Stimulated activated CD8-positive, alpha-beta memory T cell treated with anti-CD3 and anti-CD28 coated beads, Interleukin-15, amount 100 ng/mL, for 48 hours (primary cell): ENCODE results near the gene QSOX2.

ENCODE experiments used
- DNase-seq, 2 donors: peaks; one replicate each; pipeline ENCODE4 v3.0.0-alpha.2; 2020; ENCODE audit warnings: low read depth in 2 of 2

QSOX2 gene

DNA sequence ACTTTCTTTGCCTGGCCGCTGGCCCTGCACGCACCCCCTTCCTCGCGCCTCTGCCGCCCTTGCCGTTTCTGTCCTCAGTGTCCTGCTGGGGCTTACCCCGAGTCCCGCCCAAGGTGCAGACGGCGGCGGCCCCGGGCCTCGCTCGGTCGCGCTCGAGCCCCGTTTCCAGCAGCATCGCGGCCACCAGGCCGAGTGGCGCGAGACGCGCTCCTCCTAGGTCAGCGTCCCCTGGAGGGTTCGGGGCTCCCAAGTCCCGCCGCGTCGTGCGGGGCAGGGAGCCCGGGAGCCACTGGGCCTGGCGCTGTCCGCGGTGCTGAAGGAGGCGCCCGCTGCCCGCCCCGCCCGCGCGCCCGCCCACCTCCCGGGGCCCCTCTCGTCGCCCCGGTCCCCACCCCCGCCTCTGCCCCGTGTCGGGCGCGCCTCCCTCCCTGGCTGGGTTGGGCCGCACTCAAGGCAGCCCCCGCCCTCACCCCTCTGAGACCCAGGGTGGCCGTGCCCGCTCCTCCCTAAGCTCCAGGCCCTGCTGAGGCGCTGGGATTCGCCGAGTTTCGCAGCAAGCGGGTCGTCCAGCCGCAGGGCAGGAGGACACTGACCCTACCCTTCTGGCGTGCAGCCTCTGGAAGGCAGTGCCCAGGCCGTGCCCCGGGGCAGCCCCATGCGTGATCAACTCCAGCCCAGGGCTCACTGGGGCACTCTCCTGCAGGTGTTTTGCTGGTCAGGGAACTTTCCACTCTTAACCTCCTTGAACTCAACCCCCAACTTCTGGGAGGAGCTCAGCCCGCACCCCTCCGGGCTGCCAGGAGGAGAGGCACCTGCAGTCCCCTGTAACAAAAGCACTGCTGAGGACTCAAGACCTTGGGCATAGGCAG lies 40.5 kb downstream of the QSOX2 start, which contains the start of gene LHX3:
Gene LHX3, minus strand, starts transcription at position 291 of the 869 bp plus-strand sequence. Its CDS starts 116 bp downstream, at position 175.
- no peak for DNase-seq

DNA sequence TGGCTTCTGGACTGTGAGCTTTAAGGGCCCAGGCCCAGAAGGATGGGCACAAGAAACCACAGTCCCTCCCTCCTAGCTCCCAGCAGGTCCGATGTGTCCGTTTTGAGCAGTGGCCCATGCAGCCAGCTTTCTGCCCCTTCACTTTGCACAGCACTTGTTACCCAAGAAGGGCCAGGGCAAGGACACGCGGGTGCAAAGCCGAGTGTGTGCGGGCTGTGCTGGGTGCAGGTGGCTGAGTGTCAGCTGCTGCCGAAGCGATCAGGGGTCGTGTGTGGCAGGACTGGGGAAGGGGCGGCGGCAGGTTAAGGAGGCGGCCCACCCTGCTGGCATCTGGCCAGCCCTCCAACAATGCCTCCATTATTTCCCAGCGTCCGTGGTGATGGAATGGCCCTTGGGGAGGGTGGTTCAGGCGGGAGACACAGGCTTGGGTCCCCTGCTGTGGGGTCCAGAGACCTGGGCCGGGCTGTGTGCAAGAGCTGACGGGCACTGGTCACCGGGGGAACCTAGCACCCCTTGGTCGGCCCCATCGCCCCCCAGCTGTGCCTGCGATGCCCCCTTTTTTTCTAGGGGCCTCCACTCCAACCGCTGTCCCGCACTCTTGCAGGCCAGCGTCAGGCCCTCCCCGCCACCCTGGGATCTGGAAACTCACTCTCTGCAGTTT lies 41.3 kb downstream of the QSOX2 start:
- DNase-seq = no peak

DNA sequence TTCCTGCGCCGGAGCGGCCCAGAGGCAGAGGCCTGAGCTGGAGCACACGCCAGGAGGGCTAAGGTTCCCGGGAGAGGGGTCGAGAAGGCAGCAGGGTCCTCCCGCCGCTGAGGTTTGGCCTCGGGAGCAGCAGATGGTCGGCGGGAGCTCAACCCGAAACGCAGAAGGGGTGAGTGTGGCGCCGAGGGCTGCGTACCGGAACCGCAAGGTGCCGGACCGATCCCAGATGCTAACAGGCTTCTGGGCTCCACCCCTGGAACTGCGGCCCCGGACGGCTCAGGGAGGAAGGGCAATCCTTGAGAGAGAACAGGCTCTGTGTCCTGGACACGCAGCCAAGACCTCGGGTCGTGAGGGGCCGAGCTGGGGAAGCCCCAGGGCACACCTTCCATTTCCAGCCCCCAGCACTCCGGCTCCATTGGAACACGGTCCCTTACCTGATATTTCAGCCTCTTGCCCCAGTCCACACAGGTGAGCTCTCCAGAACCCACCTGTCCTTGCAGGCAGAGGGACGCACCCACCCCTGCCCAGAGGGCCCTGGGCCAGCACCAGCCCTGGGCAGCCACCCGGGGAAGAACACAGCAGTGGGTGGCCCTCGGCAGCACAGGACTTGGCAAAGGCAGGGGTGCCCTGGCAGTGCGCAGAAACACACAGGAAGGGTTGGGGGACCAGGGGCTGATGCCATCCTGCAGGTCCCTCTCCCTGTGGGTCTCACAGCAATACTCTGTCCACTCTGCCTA lies 42.0 kb downstream of the QSOX2 start:
- DNase-seq = no peak

DNA sequence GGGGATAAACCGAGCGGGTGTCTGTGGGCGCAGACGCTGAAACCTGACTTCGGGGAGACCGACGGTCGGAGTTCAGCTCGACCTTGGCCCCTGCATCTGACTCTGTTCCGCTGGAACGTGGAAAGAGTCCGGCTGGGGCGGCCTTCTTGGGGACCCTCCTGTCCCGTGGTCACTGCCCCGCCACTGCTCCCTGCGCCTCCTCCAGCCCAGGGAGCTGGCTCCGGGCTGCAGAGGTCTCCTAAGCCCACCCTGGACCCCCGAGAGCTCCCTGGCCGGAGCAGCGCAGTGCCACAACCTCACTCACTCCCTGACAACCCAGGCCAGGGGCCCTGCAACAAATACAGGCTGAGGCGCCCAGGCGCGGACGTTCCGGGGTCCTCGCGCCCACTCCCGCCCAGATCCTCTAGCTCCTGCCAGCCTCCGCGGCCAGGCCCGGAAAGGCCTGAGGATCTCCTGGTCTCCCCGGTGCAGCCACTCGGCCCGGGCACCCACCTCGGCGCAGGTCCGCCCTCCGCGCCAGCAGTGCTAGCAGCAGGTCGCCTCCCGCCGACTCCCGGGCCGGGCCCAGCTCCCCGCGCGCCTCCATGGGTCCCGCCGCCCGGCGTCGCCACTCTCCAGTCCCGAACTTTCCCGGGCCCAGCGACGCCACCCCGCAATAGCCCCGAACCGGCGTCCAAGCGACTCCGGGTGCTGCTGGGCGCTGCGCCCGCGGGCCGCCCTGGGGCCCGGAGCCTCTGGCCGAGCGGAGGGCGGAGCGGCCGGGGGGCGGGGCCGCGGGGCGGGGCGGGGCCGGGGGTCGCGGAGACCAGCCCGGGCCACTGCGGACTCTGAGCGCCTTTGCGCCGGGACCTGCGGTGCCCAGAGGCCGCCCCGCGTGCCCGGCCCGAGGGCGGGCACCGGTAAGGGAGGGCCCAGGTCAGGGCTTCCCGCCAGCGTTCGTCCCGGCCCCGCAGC lies 42.9 kb downstream of the QSOX2 start:
- no peak for DNase-seq

DNA sequence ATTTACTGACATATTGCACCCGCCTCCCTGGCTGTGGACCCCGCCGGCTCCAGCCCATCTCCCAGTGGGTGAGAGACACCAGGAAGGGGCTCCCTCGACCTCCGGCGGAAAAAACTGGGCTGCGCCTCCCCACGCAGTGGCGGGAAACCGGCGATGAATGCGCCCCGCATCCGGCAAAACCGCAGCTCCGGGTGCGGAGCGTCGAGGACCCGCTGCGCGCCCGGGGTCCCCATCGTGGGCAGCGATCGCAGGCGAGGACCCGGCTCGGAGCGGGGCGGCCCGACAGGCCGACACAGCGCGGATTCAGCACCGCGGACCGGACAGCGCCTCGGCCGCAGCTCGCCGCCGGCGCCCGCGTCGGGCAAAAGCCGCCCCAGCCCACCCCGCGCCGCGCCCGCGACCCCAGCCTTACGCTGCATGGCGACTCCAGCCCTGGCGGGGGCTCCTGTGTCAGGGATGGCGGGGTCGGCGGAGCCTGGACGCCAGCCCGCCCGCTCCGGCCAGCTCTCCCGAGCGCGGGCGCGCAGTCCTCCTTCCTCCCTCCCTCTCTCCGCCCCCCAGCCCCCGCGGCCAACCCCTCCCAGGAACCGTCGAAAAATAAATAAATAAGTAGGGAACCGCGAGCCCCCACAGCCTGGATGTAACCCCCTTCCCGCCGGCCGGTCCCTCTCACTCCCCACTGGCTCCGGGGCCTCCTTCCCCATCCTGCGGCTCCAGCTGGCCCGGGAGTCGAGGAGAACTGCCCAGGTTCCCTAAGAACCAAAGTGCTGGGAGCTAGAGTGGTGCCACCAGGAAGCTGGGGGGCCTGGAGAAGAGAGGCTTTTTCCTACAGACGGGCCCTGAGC lies 43.8 kb downstream of the QSOX2 start:
- DNase-seq = no peak

DNA sequence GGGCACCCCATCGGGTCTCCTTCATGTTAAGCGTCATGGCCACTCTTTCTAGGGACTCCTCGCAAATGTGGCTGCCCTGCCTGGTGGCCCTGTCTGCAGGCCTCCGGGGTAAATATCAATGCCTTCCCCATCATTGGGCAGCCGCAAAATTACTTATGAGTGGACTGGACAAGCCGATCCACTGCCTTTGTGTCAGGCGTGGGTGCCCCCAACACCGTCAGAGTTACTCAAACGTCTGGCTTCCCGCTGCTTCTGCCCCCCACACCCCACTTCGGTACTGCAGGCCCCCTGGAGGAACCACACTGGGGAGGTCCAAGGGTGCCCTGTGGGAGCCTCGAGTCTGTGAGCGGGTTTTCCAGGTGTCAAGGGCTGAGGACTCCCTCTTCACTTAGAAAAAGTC lies 44.4 kb downstream of the QSOX2 start:
- DNase-seq = no peak

DNA sequence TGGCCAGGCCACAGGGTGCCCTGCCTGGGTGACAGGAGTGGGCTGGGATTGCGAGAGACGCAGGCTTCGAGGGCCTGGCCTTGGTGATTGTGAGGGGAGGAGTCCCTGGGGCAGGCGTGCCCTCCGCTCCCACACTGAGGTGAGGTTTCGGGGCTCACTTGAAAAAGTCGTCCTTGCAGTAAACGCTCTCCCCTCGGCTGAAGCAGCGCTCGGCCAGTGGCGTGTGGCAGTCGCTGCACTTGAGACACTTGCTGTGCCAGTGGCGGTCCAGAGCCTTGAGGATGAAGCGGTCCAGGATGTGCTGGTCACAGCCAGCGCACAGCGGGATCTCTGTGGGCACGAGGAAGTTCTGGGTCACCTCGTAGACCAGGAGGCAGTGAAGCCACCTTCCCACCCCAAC lies 45.2 kb downstream of the QSOX2 start:
- DNase-seq = no peak

DNA sequence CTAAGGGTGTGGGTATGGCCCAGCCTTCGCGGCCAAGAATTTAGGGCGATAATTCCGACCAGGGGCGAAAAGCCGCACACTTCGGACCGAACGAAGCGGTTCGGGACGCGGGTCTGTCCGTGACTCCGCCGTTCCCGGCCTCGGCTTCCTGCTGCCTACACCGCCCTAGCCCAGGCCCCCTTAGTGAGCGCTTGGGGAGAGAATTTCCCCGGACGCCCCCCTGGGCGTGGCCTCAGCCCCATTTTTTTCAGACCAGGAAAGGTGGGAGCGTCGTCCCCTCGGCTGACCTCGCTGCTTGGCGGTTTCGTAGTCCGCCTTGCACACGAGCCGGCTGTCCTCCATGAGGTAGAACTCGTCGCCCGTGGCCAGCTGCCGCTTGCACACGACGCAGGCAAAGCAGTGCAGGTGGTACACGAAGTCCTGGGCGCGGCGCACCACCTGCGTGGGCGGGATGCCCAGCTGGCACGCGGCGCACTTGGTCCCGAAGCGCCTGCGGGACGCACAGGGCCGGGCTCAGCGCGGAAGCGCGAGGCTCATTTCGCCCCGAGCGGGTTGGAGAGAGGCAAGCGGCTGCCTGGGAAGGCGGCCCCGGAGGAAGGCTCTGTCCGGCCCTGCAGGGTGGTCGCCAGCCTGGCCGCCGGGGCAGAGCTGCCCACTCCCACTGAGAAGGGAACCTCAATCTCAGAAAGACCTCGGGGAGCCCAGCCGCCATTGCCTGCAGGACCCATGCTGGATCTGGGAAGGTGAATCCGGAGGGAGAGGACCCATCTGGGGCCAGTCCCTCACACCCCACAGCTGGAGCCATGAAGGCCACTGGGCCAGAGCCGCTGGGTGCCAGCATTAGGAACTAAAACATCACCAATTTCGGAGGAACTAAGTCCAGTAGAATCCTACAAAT lies 46.0 kb downstream of the QSOX2 start:
- DNase-seq = no peak

DNA sequence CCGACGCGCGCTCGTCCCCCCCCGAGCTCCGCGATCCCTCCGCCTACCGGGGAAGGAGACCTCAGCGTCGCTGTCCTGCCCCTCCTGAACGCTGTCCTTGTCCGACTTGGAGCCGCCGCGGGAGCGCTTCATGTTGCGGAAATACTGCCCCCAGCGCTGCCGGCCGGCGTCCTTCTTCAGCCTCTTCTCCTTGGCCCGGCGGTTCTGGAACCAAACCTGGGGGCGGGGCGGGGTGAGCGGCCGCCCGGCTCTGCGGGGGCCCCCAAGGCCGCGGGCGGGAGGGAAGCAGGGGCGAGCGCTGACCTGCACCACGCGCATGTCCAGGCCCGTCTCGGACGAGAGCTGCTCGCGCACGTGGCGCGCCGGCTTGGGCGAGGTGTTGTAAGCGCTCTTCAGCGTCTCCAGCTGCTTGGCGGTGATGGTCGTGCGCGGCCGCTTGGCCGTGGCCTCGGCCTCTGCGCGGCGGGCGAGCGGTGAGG lies 47.0 kb downstream of the QSOX2 start:
- DNase-seq = no peak

DNA sequence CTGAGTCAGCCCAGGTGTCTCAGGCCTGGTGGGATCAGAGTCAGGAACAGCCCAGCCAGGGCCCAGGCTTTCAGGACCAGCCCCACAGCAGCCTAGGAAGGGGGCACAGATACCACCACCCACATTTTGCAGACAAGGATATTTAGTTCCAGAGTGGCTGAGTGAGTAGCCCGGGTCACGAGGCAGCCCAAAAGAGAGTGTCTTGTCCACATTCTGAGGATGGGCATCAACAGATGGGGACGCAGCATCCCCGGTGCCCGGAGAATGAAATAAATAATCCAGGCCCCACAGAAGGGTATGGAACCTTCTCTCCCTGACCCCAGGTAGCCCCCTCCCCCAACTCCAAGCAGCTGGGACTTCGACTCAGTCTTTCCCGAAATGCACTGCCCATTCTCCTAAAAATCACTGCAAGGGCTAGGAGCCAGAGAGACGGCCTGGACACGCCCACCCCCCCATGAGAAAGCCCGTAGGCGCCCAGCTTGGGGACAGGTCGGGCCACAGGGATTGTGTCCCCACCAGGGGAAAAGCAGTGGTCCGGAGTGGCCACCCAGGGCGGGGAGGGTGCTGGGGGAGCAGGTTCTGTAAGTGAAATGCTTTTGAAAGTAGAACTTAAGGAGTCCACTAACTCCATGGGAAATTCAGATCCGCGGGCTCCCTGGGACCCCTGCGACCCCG lies 47.5 kb downstream of the QSOX2 start:
- DNase-seq = no peak

DNA sequence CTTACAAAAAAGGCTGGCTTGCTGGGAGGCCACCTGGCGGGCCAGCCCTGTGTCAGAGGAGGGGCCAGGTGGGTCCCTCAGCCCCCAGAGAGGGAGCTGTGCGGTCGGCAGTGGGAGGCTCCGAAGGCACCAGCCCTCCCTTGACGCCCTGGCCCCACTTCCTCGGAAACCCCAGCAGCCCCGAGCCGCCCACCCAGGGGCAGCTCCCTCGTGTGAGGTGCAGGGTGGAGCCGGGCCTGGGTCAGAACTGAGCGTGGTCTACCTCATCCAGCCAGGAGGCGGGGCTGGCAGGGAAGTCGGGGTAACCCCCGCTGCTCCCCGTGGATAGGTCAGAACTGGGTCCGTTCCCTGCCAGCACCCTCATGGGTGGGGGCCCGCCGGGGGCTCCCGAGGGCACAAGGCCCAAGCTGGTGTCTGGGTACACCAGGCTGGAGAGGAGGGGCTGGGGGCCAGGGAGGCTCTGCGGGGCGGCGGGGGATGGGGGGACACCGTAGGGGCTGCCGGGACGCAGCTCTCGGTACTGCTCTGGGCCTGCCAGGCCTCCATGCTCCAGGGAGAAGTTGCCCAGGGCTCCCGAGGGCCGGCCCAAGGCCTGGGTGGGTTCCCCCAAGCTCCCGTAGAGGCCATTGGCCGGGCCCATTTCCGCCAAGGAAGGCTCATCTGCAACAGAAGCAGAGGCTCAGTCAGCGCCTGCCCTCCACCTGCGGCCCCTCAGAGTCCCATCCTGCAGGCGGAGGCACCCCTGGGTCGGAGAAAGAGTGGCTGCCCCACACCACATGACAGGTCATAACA lies 48.3 kb downstream of the QSOX2 start:
- DNase-seq = no peak

DNA sequence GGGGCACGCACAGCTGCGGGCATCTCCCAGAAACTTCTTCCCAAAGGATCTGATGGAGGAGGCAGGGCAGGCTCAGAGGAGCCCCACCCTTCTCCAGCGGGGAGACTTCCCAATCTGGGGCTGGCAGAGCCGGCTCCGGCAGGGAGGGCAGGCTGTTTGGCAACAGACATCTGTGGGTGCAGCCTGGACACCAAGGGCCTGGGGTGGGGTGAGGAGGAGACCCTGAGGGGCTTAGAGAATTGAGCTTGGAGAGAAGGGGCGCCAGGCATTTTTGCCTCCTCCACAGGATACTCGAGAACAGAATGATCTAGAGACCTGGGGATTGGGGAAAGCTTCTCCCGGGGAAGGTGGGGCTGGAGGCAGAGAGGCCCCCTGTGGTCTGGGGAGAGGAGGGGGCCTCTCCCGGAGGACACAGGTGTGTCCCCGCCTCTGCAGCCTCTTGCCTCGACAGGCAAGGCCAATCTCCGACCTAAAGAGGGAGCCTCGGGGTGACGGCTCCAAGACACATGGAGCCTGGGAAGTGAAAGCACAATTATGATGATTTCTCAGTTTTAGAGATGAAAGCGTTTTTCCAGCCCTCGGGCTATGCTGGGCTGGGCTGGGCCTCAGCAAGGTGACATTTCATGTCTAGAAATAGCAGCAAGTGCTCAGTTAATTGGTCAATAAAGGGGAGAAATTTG lies 49.1 kb downstream of the QSOX2 start:
- no peak for DNase-seq

DNA sequence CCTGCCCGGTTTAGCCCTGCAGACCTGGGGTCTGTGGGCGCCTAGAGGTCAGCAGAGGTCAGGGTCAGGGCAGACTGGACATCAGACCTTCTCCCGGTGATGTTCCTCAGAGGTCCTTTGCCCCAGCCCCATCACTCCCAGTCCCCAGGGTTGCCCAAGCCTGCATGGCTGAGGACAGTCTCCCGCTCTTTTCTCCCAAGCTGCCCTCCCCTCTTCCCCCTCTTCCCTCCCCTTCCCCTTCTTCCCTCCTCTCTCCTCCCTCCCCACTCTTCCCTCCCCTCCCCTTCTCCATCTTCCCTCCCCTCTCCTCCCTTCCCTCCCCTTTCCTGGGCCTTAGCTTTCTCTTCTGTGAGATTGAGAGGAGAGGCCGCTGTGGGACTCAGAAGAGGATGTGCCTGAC lies 51.1 kb downstream of the QSOX2 start:
- DNase-seq = no peak

DNA sequence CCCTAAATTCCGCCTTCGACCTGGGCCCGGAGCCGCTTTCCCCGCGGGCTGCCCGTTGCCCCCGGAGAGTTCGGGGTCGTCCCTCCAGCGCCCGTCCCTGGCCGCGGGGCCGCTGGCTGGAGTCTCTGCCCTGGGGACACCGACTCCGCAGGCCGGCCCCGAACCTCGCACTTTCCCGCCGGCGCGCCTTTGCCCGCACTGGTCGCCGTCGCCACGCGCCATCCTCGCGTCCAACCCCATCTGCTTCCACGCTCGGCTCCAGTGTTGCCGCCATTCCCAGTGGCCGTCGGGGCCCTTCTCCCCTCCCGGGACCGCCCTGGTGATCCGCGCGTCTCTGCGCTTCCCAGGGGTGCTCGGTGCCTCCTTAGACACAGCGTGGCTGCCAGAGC lies 51.7 kb downstream of the QSOX2 start:
- no peak for DNase-seq

DNA sequence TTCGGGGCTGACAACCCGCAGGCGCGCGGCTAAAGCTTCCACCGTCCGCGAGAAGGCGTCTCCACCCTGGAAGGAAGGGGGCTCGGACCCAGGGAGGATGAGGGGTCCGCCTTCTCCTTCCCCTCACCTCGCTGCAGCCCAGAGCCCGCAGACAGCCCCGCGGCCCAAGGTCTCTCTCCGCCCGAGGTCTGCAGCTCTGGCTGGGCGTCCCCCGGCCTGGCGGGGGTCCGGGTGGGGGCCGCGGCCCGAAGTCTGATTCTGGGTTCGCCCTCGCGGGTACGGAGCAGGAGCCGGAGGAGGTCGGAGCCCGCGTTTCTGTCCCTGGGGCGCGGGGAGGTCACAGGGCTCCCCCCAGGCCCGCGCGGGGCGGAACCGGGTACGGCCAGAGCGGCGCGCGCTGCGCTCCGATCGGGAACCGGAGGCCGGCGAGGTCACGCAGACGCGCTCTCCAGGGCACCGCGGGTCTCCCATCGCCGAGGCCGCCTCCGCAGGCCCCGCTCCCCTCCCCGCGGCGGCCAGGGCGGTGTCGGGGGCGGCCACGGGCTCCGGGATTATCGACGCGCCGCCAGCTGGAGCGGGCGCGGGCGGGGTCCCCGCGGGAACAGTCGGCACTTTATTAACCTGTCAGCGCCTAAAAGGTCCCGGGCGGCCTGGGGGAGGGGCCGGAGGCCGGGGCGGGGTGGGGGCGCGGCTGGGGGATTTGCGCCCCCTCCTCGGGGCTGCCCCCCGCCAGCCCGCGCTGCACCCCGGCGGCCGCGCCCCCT lies 52.3 kb downstream of the QSOX2 start:
- no peak for DNase-seq

DNA sequence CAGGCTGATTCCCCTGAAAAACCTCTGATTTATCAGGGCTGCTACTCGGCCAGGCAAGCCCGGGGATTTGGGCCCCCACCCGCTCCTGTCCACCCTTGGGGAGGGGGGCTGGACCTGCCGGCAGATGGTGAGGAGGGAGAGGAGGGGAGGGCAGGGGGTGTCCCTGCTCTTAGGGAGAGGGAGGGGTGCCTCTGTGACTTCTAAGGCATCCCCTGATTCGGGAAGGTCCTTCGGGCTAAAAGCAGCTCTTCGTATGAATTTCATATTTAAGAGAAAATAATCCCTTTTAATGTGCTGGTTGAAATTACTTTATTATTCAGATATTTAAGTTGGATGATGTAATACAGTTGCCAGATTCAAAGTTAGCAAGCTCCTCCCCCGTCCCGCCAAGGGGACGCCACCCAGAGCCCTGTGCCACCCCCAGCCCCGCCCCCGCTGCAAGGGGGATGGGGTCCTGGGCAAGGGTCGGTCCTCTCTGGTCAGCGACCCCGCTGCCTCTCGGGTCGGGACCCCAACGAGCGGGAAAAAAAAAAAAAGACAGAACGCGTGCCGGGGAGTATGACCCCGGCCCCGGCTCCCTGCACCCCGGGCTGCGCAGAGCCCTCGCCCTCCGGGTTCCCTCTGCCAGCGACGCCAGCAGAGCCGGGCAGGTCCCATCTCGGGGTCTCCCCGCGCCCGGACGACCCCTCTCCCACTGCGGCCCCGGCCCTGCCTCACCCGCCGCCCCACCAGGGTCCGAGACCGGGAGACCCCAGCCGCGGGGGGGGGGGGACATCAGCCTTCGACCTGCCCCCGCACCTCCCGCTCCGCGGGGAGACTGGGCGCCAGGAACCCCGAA lies 53.1 kb downstream of the QSOX2 start:
- DNase-seq = no peak
